ENCODE results near the gene LRP1B. TPM values are rescaled to one million over a fixed set of nuclear protein-coding genes. Genes with fewer than 3 reads are reported as not detected.

LRP1B gene
- total and polyA plus RNA-seq, 2 of the 8 experiments (the other 6 are each of a cell fraction or from before 2014, with no cell fraction given), result 0.03 TPM; not detected in 1

GRCh38 chr2:140465301-140465700 lies 1665.5 kb downstream of the LRP1B start:
- no peak for DNase-seq (ENCODE audit: low read depth in 1 of 2, low spot score in 2 of 2)
- Histone ChIP-seq H3K23ac (ENCODE audit: insufficient read length) (no peak overlapping the region), H3K9ac (replicated peaks in 1 of 4; ENCODE audit: extremely low read depth in 1 of 4, low read depth in 3 of 4, low read length in 3 of 4) (no peak overlapping the region), H3K27me3 (replicated peaks in 1 of 4; ENCODE audit: control insufficient read depth in 3 of 4, extremely low read depth in 1 of 4, insufficient read depth in 3 of 4, low read length in 3 of 4) (no peaks in the 10 kb centered on the region), H2BK12ac (ENCODE audit: low read depth, low read length) (no peak overlapping the region), H2BK15ac (ENCODE audit: low read length) (no peak overlapping the region), H3K79me1 (ENCODE audit: low read depth, low read length) (no peaks in the 10 kb centered on the region), H3K4me3 (ENCODE audit: extremely low read depth in 1 of 4, insufficient read depth in 2 of 4, low read depth in 3 of 4, low read length in 4 of 4) (no peak overlapping the region), H3K56ac (replicated peaks; ENCODE audit: insufficient read length, low read depth, low read length) (no peak overlapping the region), H3K4me1 (replicated peaks in 1 of 4; ENCODE audit: control insufficient read depth in 3 of 4, insufficient read depth in 4 of 4, low read length in 3 of 4) (no peaks in the 10 kb centered on the region), H2BK120ac (replicated peaks; ENCODE audit: low read depth, low read length) (no peak overlapping the region), H4K20me1 (replicated peaks in 1 of 2; ENCODE audit: control insufficient read depth in 1 of 2, insufficient read depth in 2 of 2, low read length in 2 of 2) (no peaks in the 10 kb centered on the region), H3K4me2 (ENCODE audit: insufficient read depth in 1 of 2, low read depth in 2 of 2, low read length in 2 of 2) (no peak overlapping the region), H3K18ac (ENCODE audit: extremely low read depth, low read length) (no peak overlapping the region), H3K14ac (ENCODE audit: insufficient read length) (no peak overlapping the region), H3K23me2 (ENCODE audit: low read depth, low read length) (no peaks in the 10 kb centered on the region), H4K8ac (ENCODE audit: extremely low read depth, insufficient read depth, low read length) (no peak overlapping the region), H3K79me2 (ENCODE audit: control insufficient read depth in 1 of 2, insufficient read depth in 2 of 2, low read length in 2 of 2) (no peaks in the 10 kb centered on the region), H2BK5ac (ENCODE audit: low read depth, low read length) (no peak overlapping the region), H3K9me3 (ENCODE audit: insufficient read depth in 2 of 2, low read depth in 1 of 2, low read length in 1 of 2) (no peaks in the 10 kb centered on the region), H3K27ac (ENCODE audit: low read depth, low read length) (no peak overlapping the region), H4K91ac (replicated peaks; ENCODE audit: insufficient read length, low read length) (no peak overlapping the region), H3K36me3 (ENCODE audit: control insufficient read depth in 2 of 4, insufficient read depth in 4 of 4, low read length in 3 of 4) (no peaks in the 10 kb centered on the region), H2AFZ (ENCODE audit: low read length) (no peak overlapping the region), H2AK5ac (ENCODE audit: low read depth, low read length) (no peak overlapping the region), H3K4ac (replicated peaks; ENCODE audit: insufficient read length, low read depth, low read length) (no peak overlapping the region), H2BK20ac (ENCODE audit: low read length) (no peak overlapping the region), H4K5ac (ENCODE audit: insufficient read length, low read depth, low read length) (no peak overlapping the region)
- TF ChIP-seq SRF (IDR thresholded peaks at IDR 0.05; ENCODE audit: low read depth, low read length), result no peak
- no peak for TF ChIP-seq POLR2A (IDR thresholded peaks at IDR 0.05; ENCODE audit: control extremely low read depth in 1 of 2, low read depth in 2 of 2, low read length in 2 of 2)
- no peak for TF ChIP-seq CEBPB (IDR thresholded peaks at IDR 0.05; ENCODE audit: low read depth, low read length)
- TF ChIP-seq MAFK (IDR thresholded peaks at IDR 0.05; ENCODE audit: low read depth, low read length), result no peak
- no peak for TF ChIP-seq RBBP5 (IDR thresholded peaks at IDR 0.05; ENCODE audit: borderline replicate concordance, low read depth, low read length)
- TF ChIP-seq KDM1A (IDR thresholded peaks at IDR 0.05; ENCODE audit: borderline replicate concordance, low read length), result no peak
- TF ChIP-seq SAP30 (IDR thresholded peaks at IDR 0.05; ENCODE audit: insufficient read depth, insufficient replicate concordance, low read length), result no peak
- ChIA-PET POLR2A (ENCODE audit: partially characterized antibody) (no interaction called here), CTCF (ENCODE audit: partially characterized antibody) (no interaction called here)
- FAIRE-seq, result no peak
- 86% methylated on average over 2 of the region's 2 CpGs; no CpG with 5 or more reads in 1 of the 2 experiments for WGBS, 2 experiments (ENCODE audit: extremely low coverage in 1 of 2, insufficient coverage in 1 of 2, insufficient read length in 1 of 2, insufficient replicate concordance in 2 of 2, low coverage in 1 of 2, low lambda C conversion rate in 2 of 2, missing lambda C conversion rate in 1 of 2)

All from H1 (cell line).